IMR-90 (cell line): Measurements from ENCODE around the gene HIPK3. TPM values are rescaled to one million over a fixed set of nuclear protein-coding genes. Genes with fewer than 3 reads are reported as not detected.

Source experiments
- ATAC-seq: fragments of 200-7000 bp; cut with Tn5 transposase; 2 replicates; pipeline ENCODE4 v1.9.1; 2020; ENCODE audit warnings: low read depth, mild to moderate bottlenecking, moderate library complexity
- BruUV-seq: library from RNA; stranded (reverse); fragments of 400-500 nt; replicated peaks from 2 replicates; lab custom pipeline; 2021; lab: Mats Ljungman, UMichigan
- CTCF ChIA-PET: fragments of 300-600 bp; formaldehyde crosslinking; extraction: SDS; loops from one replicate; lab custom pipeline; 2021; ENCODE audit warnings: antibody characterized with exemption; lab: Yijun Ruan, JAX
- POLR2A ChIA-PET: fragments of 300-600 bp; sonication (Branson Sonifier 250); formaldehyde crosslinking; loops from one replicate; lab custom pipeline; 2022; ENCODE audit warnings: antibody characterized with exemption; ENCODE audit not compliant: unreplicated experiment; lab: Charles Lee
- DNase-seq: peaks from one replicate; pipeline ENCODE4 v3.0.0; 2013
- H2AFZ ChIP-seq: replicated peaks from 2 replicates; pipeline ENCODE3; 2013; ENCODE audit warnings: low read length, mild to moderate bottlenecking; ENCODE audit not compliant: poor library complexity
- H2AK5ac ChIP-seq: 2 replicates; pipeline ENCODE4 v1.6.1; 2013; ENCODE audit warnings: low read depth, low read length, inconsistent platforms
- H2AK9ac ChIP-seq: replicated peaks from 2 replicates; pipeline ENCODE3; 2013; ENCODE audit warnings: mild to moderate bottlenecking, low read depth, low read length, moderate library complexity; ENCODE audit not compliant: poor library complexity
- H2BK120ac ChIP-seq: 2 replicates; pipeline ENCODE4 v1.6.1; 2013; ENCODE audit warnings: low read depth, low read length, inconsistent platforms
- H2BK15ac ChIP-seq: 3 replicates; pipeline ENCODE4 v1.6.1; 2013; ENCODE audit warnings: low read depth, low read length, inconsistent platforms
- H2BK20ac ChIP-seq: 2 replicates; pipeline ENCODE4 v1.6.1; 2013; ENCODE audit warnings: low read depth, mild to moderate bottlenecking, inconsistent platforms, low read length, moderate library complexity
- H2BK5ac ChIP-seq: 2 replicates; pipeline ENCODE4 v1.6.1; 2013; ENCODE audit warnings: mild to moderate bottlenecking, low read depth, low read length, inconsistent platforms; ENCODE audit not compliant: poor library complexity, severe bottlenecking
- H3K14ac ChIP-seq: replicated peaks from 2 replicates; pipeline ENCODE4 v1.6.1; 2013; ENCODE audit warnings: low read depth, low read length, inconsistent platforms
- H3K18ac ChIP-seq: 2 replicates; pipeline ENCODE4 v1.6.1; 2013; ENCODE audit warnings: low read depth, low read length, control low read depth
- H3K23ac ChIP-seq: 2 replicates; pipeline ENCODE4 v1.6.1; 2013; ENCODE audit warnings: low read depth, low read length, inconsistent platforms
- H3K27ac ChIP-seq: 2 replicates; pipeline ENCODE4 v1.5.1; 2013; ENCODE audit warnings: mild to moderate bottlenecking, control low read depth, low read length; ENCODE audit not compliant: insufficient read depth
- H3K27me3 ChIP-seq: 2 replicates; pipeline ENCODE4 v1.6.1; 2013; ENCODE audit warnings: low read length; ENCODE audit not compliant: control insufficient read depth, insufficient read depth
- H3K36me3 ChIP-seq: 2 replicates; pipeline ENCODE4 v1.6.1; 2013; ENCODE audit warnings: low read length, mixed read lengths; ENCODE audit not compliant: control insufficient read depth, insufficient read depth
- H3K4ac ChIP-seq: 2 replicates; pipeline ENCODE4 v1.6.1; 2013; ENCODE audit warnings: low read depth, low read length, inconsistent platforms
- H3K4me1 ChIP-seq: 2 replicates; pipeline ENCODE4 v1.6.1; 2013; ENCODE audit warnings: low read length, mixed read lengths; ENCODE audit not compliant: control insufficient read depth, insufficient read depth
- H3K4me2 ChIP-seq: 2 replicates; pipeline ENCODE4 v1.6.1; 2013; ENCODE audit warnings: low read depth, mild to moderate bottlenecking, control low read depth, low read length, moderate library complexity
- H3K4me3 ChIP-seq: 2 replicates; pipeline ENCODE4 v1.5.1; 2013; ENCODE audit warnings: low read depth, mild to moderate bottlenecking, control low read depth, low read length, moderate library complexity; ENCODE audit not compliant: insufficient read depth
- H3K56ac ChIP-seq: 2 replicates; pipeline ENCODE4 v1.6.1; 2013; ENCODE audit warnings: low read length, inconsistent platforms; ENCODE audit not compliant: insufficient read depth; ENCODE audit errors: extremely low read depth
- H3K79me1 ChIP-seq, 2 experiments: 2 replicates each; pipeline ENCODE4 v1.6.1; 2013; ENCODE audit warnings: low read length in 2 of 2, inconsistent platforms in 1 of 2, low read depth in 1 of 2
- H3K9ac ChIP-seq: 2 replicates; pipeline ENCODE4 v1.6.1; 2013; ENCODE audit warnings: low read depth, low read length, control low read depth
- H3K9me1 ChIP-seq: 2 replicates; pipeline ENCODE4 v1.6.1; 2013; ENCODE audit warnings: low read length, inconsistent platforms; ENCODE audit not compliant: insufficient read depth
- H3K9me3 ChIP-seq: 2 replicates; pipeline ENCODE4 v1.6.1; 2013; ENCODE audit warnings: low read length; ENCODE audit not compliant: control insufficient read depth, insufficient read depth
- H4K20me1 ChIP-seq: 2 replicates; pipeline ENCODE4 v1.6.1; 2013; ENCODE audit warnings: low read length, inconsistent platforms; ENCODE audit not compliant: insufficient read depth
- H4K5ac ChIP-seq: 2 replicates; pipeline ENCODE4 v1.6.1; 2013; ENCODE audit warnings: mild to moderate bottlenecking, low read depth, low read length, control low read depth
- H4K8ac ChIP-seq, 2 experiments: 2 replicates each; pipeline ENCODE4 v1.6.1; 2013; ENCODE audit warnings: low read depth in 2 of 2, low read length in 2 of 2, control low read depth in 1 of 2, inconsistent platforms in 1 of 2
- H4K91ac ChIP-seq: 2 replicates; pipeline ENCODE4 v1.6.1; 2013; ENCODE audit warnings: low read depth, low read length, inconsistent platforms; ENCODE audit not compliant: insufficient read depth
- MAFK ChIP-seq: IDR thresholded peaks from 2 replicates; pipeline ENCODE4 v1.6.1; 2012; ENCODE audit warnings: low read depth, low read length, improper control_type of control experiment
- MXI1 ChIP-seq: IDR thresholded peaks from 2 replicates; pipeline ENCODE4 v1.6.1; 2012; ENCODE audit warnings: low read depth, mild to moderate bottlenecking, low read length, moderate library complexity, borderline replicate concordance
- NFE2L2 ChIP-seq: fragments of 150-350 bp; IDR thresholded peaks from 2 replicates; pipeline ENCODE4 v1.6.1; 2016; ENCODE audit warnings: low read depth, mild to moderate bottlenecking, low read length
- RAD21 ChIP-seq: IDR thresholded peaks from 2 replicates; pipeline ENCODE4 v1.6.1; 2012; ENCODE audit warnings: low read length, improper control_type of control experiment
- SMC3 ChIP-seq: fragments of 150-350 bp; IDR thresholded peaks from 2 replicates; pipeline ENCODE4 v1.6.1; 2016; ENCODE audit warnings: low read depth, mild to moderate bottlenecking, antibody characterized with exemption, low read length, moderate library complexity
- WGBS, 2 experiments: methylation state at CpG; one replicate each; pipeline versions ENCODE4 v1.1.5 to v1.1.7; 2013; ENCODE audit warnings: missing lambda C conversion rate in 2 of 2; ENCODE audit not compliant: insufficient read length in 1 of 2; ENCODE audit errors: extremely low coverage in 2 of 2; 5-methylcytosine and 5-hydroxymethylcytosine counted together
- dilution Hi-C: fragments of 300-500 bp; cut with HindIII; formaldehyde crosslinking; loops from one replicate; pipeline ENCODE4 v1.14.3; 2018; ENCODE audit warnings: low sequenced_read_pairs; ENCODE audit not compliant: unreplicated experiment
- in situ Hi-C: fragments of 300-500 bp; cut with MboI; formaldehyde crosslinking; loops from 3 replicates; pipeline ENCODE4 v1.14.3; 2019; ENCODE audit warnings: low sequenced_read_pairs, inconsistent platforms, mixed read lengths
- intact Hi-C: fragments of 100-400 bp; cut with micrococcal nuclease; formaldehyde crosslinking; loops from 2 replicates; pipeline ENCODE4 v1.10.0; 2022
- polyA plus RNA-seq, 3 experiments: library from polyadenylated mRNA; depleted of rRNA; stranded (reverse); fragments of >200 nt; gene quantifications; 2 replicates each; pipeline ENCODE4 v1.2.3, GENCODE V29; 2012; ENCODE audit warnings: low replicate concordance in 1 of 3
- total RNA-seq: library from RNA; depleted of rRNA; stranded (reverse); fragments of >200 nt; gene quantifications from 2 replicates; pipeline ENCODE4 v1.2.3, GENCODE V29; 2012
- TF ChIP-seq, protein P1 (sequence below): conservative IDR thresholded peaks from 2 replicates; pipeline ENCODE4 v1.5.1; 2012; ENCODE audit warnings: mild to moderate bottlenecking, low read depth, low read length, improper control_type of control experiment
- TF ChIP-seq, protein P2 (sequence below): fragments of 150-350 bp; IDR thresholded peaks from 2 replicates; pipeline ENCODE4 v1.6.1; 2016; ENCODE audit warnings: low read depth, mild to moderate bottlenecking, low read length, moderate library complexity, borderline replicate concordance

Gene HIPK3
- total and polyA plus RNA-seq, 2 of the 4 experiments (the other 2 are of a cell fraction) = 8.3 to 103 TPM

DNA sequence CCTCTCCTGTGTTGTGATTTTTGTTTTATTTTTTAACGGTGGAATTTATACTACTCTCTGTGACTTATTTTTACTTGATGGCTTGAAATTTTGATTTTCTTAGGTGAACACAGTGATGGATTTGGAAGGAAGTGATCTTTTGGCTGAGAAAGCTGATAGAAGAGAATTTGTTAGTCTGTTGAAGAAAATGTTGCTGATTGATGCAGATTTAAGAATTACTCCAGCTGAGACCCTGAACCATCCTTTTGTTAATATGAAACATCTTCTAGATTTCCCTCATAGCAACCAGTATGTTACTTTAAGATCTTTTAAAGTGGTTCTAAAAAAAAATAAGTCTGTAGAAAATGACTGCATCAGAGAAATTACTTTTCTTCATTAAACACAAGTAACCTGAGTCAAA lies 82.1 kb downstream of the HIPK3 start:
- dilution Hi-C loops = no loop called here
- Histone ChIP-seq H2AFZ (no peak overlapping the region), H4K5ac (no peak overlapping the region), H3K56ac (no peak overlapping the region), H3K14ac (no peak overlapping the region), H3K4ac (no peak overlapping the region), H2BK20ac (no peak overlapping the region), H2BK5ac (no peak overlapping the region), H4K20me1 (peaks cover 13% of the 10 kb centered on the region; the same call in 1 of the 2 replicates), H3K9me1 (peaks cover 3% of the 10 kb centered on the region; the same call in 1 of the 2 replicates), H2AK9ac (no peak overlapping the region), H4K8ac (no peak overlapping the region), H3K9ac (no peak overlapping the region), H3K27ac (no peak overlapping the region), H3K4me2 (no peak overlapping the region), H3K23ac (no peak overlapping the region), H3K36me3 (peaks cover 26% of the 10 kb centered on the region), H3K18ac (no peak overlapping the region), H4K91ac (no peak overlapping the region), H3K9me3 (no peaks in the 10 kb centered on the region), H2BK15ac (no peak overlapping the region), H3K79me1 (peaks cover 19 to 43% of the 10 kb centered on the region in 2 experiments), H3K4me1 (no peaks in the 10 kb centered on the region), H2AK5ac (no peak overlapping the region), H2BK120ac (no peak overlapping the region), H3K4me3 (no peak overlapping the region), H3K27me3 (no peaks in the 10 kb centered on the region)
- BruUV-seq = no TSS peak
- in situ Hi-C loops = no loop called here
- intact Hi-C loops = no loop called here
- WGBS, 2 experiments = no CpG with 5 or more reads among the region's 1 CpG
- no peak for ATAC-seq
- no peak for DNase-seq
- TF ChIP-seq SMC3 = no peak
- TF ChIP-seq, protein P1, sequence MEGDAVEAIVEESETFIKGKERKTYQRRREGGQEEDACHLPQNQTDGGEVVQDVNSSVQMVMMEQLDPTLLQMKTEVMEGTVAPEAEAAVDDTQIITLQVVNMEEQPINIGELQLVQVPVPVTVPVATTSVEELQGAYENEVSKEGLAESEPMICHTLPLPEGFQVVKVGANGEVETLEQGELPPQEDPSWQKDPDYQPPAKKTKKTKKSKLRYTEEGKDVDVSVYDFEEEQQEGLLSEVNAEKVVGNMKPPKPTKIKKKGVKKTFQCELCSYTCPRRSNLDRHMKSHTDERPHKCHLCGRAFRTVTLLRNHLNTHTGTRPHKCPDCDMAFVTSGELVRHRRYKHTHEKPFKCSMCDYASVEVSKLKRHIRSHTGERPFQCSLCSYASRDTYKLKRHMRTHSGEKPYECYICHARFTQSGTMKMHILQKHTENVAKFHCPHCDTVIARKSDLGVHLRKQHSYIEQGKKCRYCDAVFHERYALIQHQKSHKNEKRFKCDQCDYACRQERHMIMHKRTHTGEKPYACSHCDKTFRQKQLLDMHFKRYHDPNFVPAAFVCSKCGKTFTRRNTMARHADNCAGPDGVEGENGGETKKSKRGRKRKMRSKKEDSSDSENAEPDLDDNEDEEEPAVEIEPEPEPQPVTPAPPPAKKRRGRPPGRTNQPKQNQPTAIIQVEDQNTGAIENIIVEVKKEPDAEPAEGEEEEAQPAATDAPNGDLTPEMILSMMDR = no peak
- no peak for TF ChIP-seq MXI1
- no peak for TF ChIP-seq RAD21
- peak; percentile 25; the same call in 1 of the 2 replicates for TF ChIP-seq MAFK
- no peak for TF ChIP-seq NFE2L2
- TF ChIP-seq, protein P2, sequence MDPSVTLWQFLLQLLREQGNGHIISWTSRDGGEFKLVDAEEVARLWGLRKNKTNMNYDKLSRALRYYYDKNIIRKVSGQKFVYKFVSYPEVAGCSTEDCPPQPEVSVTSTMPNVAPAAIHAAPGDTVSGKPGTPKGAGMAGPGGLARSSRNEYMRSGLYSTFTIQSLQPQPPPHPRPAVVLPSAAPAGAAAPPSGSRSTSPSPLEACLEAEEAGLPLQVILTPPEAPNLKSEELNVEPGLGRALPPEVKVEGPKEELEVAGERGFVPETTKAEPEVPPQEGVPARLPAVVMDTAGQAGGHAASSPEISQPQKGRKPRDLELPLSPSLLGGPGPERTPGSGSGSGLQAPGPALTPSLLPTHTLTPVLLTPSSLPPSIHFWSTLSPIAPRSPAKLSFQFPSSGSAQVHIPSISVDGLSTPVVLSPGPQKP = no peak
- ChIA-PET CTCF (no interaction called here), POLR2A (no interaction called here)
